CD4-positive, alpha-beta T cell (primary cell): ENCODE measurements around the gene SLC31A1. TPM values are rescaled to one million over a fixed set of nuclear protein-coding genes. Genes with fewer than 3 reads are reported as not detected.

ENCODE experiments used
- ATAC-seq: fragments of 200-7000 bp; cut with Tn5 transposase; one replicate; pipeline ENCODE4 v1.10.0; 2022; ENCODE audit warnings: mild to moderate bottlenecking; ENCODE audit not compliant: poor library complexity
- CTCF ChIA-PET: fragments of 350-600 bp; sonication (Branson Sonifier 250); formaldehyde crosslinking; loops from one replicate; lab custom pipeline; 2021; ENCODE audit warnings: antibody characterized with exemption, inconsistent platforms; lab: Charles Lee
- POLR2A ChIA-PET: fragments of 350-600 bp; sonication (Branson Sonifier 250); formaldehyde crosslinking; loops from one replicate; lab custom pipeline; 2021; ENCODE audit warnings: antibody characterized with exemption, inconsistent platforms; lab: Charles Lee
- DNase-seq, 14 experiments: peaks; one replicate each; pipeline ENCODE4 v3.0.0-alpha.2; 2013 to 2020; ENCODE audit warnings: mixed read lengths in 2 of 14
- H3K27ac ChIP-seq, 2 donors: one replicate each; pipeline versions ENCODE4 v1.5.1 to v1.7.0; 2013; ENCODE audit warnings: low read length in 2 of 2, low read depth in 1 of 2, mild to moderate bottlenecking in 1 of 2
- H3K27me3 ChIP-seq, 2 experiments: 1 replicate in 1 of 2; 2 replicates in 1 of 2; pipeline versions ENCODE4 v1.6.1 to v1.7.0; 2013; ENCODE audit warnings: low read length in 2 of 2, control low read depth in 1 of 2, mild to moderate bottlenecking in 1 of 2, moderate library complexity in 1 of 2; ENCODE audit not compliant: insufficient read depth in 2 of 2, control insufficient read depth in 1 of 2
- H3K36me3 ChIP-seq: one replicate; pipeline ENCODE4 v1.6.1; 2013; ENCODE audit warnings: low read length, control low read depth; ENCODE audit not compliant: insufficient read depth
- H3K4me1 ChIP-seq: one replicate; pipeline ENCODE4 v1.6.1; 2013; ENCODE audit warnings: low read length, control low read depth; ENCODE audit not compliant: insufficient read depth
- H3K4me3 ChIP-seq: one replicate; pipeline ENCODE4 v1.5.1; 2013; ENCODE audit warnings: mild to moderate bottlenecking, low read length, moderate library complexity
- H3K9me3 ChIP-seq, 2 experiments: 1 replicate in 1 of 2; 2 replicates in 1 of 2; pipeline versions ENCODE4 v1.6.1 to v1.7.0; 2013; ENCODE audit warnings: low read length in 2 of 2, mild to moderate bottlenecking in 2 of 2, control low read depth in 1 of 2, moderate library complexity in 1 of 2; ENCODE audit not compliant: control insufficient read depth in 1 of 2, insufficient read depth in 1 of 2
- H3K27ac Mint-ChIP-seq: one replicate; pipeline ENCODE4 v1.8.0; 2020; ENCODE audit warnings: mixed read lengths
- H3K27me3 Mint-ChIP-seq: one replicate; pipeline ENCODE4 v1.8.0; 2021; ENCODE audit warnings: mixed read lengths
- H3K36me3 Mint-ChIP-seq: one replicate; pipeline ENCODE4 v1.8.0; 2021; ENCODE audit warnings: low read depth, mixed read lengths
- H3K4me1 Mint-ChIP-seq: one replicate; pipeline ENCODE4 v1.8.0; 2021; ENCODE audit warnings: low read depth, mixed read lengths
- H3K4me3 Mint-ChIP-seq: one replicate; pipeline ENCODE4 v1.8.0; 2020; ENCODE audit warnings: mild to moderate bottlenecking, mixed read lengths
- H3K9me3 Mint-ChIP-seq: one replicate; pipeline ENCODE4 v1.8.0; 2020; ENCODE audit warnings: mixed read lengths
- CTCF ChIP-seq: fragments of 200-600 bp; IDR thresholded peaks from one replicate; pipeline ENCODE4 v1.8.0; 2022; ENCODE audit warnings: antibody characterized with exemption, mild to moderate bottlenecking
- intact Hi-C, 2 experiments: fragments of 100-400 bp; cut with DNase I in 1 of 2; cut with micrococcal nuclease in 1 of 2; formaldehyde crosslinking; loops; one replicate each; pipeline versions ENCODE4 v1.15.1 to v1.9.0; 2023 to 2025; cut with DNase I, micrococcal nuclease
- polyA plus RNA-seq, 2 donors: library from polyadenylated mRNA; unstranded; fragments of 120-200 nt; gene quantifications; one replicate each; pipeline ENCODE4 v1.2.1, GENCODE V29; 2013
- total RNA-seq, 174 experiments: library from RNA in 2 of 174; stranded (reverse) in 2 of 174; gene quantifications; one replicate each; pipeline ENCODE4 v1.2.3 and lab custom pipeline; 2021 to 2026

SLC31A1 gene
- total RNA-seq (10 to 100 TPM; 12.1 to 12.3 TPM), total RNA-seq (lab: John Stamatoyannopoulos, UW) (3.0 to 59.7 (median 8.5) reads per million in 172 experiments)
- polyA plus RNA-seq (2013, experiment 1 of 2), result 5.3 TPM
- 4.4 TPM for polyA plus RNA-seq (2013, experiment 2 of 2)

DNA sequence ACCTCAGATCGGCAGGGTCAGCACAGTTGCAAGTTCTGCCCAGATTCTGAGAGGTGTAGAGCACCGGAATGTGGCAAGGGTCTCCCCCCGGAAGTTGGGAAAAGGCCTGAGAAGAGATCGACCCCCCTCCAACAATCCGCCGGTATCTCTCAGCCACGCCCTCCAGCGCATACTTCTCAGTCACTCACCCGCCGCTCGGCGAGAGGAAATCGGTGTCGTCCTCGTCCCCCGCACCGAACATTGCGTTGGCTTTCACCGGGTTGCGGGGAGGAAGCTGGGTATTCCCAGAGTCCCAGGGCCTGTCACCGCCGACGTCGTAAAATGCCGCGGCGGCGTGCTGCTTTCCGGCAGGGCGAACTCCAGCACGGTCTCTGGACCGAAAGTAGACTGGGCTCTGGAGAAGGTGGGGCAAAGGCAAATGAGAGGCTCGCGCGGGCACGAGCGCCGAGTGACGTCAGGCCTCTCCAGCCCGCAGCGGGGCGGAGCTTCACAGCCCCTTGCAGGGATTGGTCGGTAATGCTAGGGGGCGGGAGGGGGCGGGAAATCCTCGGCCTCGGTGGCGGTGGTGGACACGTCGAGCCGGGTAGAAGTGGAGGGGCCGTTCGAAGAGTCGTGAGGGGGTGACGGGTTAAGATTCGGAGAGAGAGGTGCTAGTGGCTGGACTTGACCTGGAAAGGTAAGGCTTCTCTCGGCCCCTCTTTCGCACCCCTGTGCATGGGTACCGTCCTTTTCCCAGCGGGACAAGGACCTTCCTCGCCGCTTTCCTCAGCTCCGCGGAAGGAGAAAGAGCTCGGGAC is at the start of gene SLC31A1, which contains the start of gene FKBP15:
SLC31A1 (plus strand) TSS at position 542 of the 797 bp plus-strand sequence. CDS start 34,605 bp downstream, outside the sequence.
FKBP15 (minus strand) TSS at position 275 of the 797 bp plus-strand sequence; CDS start at position 241, 34 bp downstream.
- intact Hi-C loops, result loop anchor here (2.0 to 10.0 kb wide), 8 partner anchors 54 to 1739 kb away; partner anchors contain the start of genes C9orf43 (in 1 of the 2), CDC26 (in 1 of the 2), DNAJC25 (in 1 of the 2) and ECPAS (in 1 of the 2)
- Mint-ChIP-seq H3K27me3 (no peaks in the 10 kb centered on the region), H3K27ac (peak within 1 kb of the TSS; percentile 88), H3K36me3 (peaks cover 15% of the 10 kb centered on the region), H3K4me3 (peak within 1 kb of the TSS; percentile 99), H3K9me3 (no peaks in the 10 kb centered on the region), H3K4me1 (peaks cover 59% of the 10 kb centered on the region)
- Histone ChIP-seq H3K9me3 (no peaks in the 10 kb centered on the region), H3K27me3 (no peaks in the 10 kb centered on the region), H3K4me1 (peaks cover 23% of the 10 kb centered on the region), H3K4me3 (peak within 1 kb of the TSS; percentile 90), H3K36me3 (no peaks in the 10 kb centered on the region), H3K27ac (peak within 1 kb of the TSS; percentile 82 to 84)
- ChIA-PET CTCF (interaction anchor here (0.6 to 2.1 kb wide), 4 partner anchors 8 to 70 kb away, joined by 3 to 10 read pairs (median 3); partner anchors contain the start of genes CDC26, PRPF4 and SLC31A2), POLR2A (interaction anchor here (0.8 to 2.5 kb wide), 9 partner anchors 10 to 358 kb away, joined by 3 to 21 read pairs (median 5); partner anchors contain the start of genes ALAD, C9orf43, CDC26 and HDHD3)
- peak; percentile 98 for ATAC-seq
- no peak for TF ChIP-seq CTCF
- peak; percentile 90 to 99 (median 94) for DNase-seq

DNA sequence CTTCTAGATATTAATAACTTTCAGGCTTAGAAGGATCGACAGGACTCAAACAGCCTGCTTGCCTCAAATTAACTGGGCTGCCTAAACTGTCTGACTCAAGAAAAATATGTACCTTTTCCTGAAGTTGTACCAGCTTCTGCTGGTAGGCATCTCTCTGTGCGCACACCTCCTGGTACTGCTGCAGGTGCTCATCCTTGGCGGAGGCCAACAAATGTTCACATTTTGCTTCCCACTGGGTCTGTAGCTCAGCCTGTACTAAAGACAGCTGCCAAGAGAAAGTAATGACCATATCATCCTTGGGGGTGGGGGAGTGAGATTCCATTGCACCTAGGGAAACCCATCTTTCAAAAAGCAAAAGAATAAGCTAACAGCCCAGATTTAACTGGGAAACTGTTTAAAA is 48.0 kb upstream of the SLC31A1 start:
- no peak overlapping the region for H3K27ac Mint-ChIP-seq
- H3K27me3 Mint-ChIP-seq, result no peaks in the 10 kb centered on the region
- peaks cover 85% of the 10 kb centered on the region for H3K36me3 ChIP-seq
- H3K4me3 ChIP-seq, result no peak overlapping the region
- intact Hi-C loops, result no loop called here
- H3K4me1 ChIP-seq, result no peaks in the 10 kb centered on the region
- no peaks in the 10 kb centered on the region for H3K27me3 ChIP-seq
- TF ChIP-seq CTCF, result no peak
- H3K4me1 Mint-ChIP-seq, result no peaks in the 10 kb centered on the region
- POLR2A ChIA-PET, result interaction anchor here (0.9 kb wide), 1 partner anchor 11 kb away, joined by 4 read pairs; no protein-coding TSS in a partner anchor
- no peak overlapping the region for H3K4me3 Mint-ChIP-seq
- no peak overlapping the region for H3K27ac ChIP-seq
- ATAC-seq (no peak), DNase-seq (no peak)
- peaks cover 98% of the 10 kb centered on the region for H3K36me3 Mint-ChIP-seq
- H3K9me3 Mint-ChIP-seq, result no peaks in the 10 kb centered on the region
- no peaks in the 10 kb centered on the region for H3K9me3 ChIP-seq
- CTCF ChIA-PET, result no interaction called here

- no peak for TF ChIP-seq CTCF
- CTCF ChIA-PET, result no interaction called here
Measured at GRCh38 chr9:113176803-113177202, 44.5 kb upstream of the SLC31A1 start.

More at GRCh38 chr9:113176803-113177202, 44.5 kb upstream of the SLC31A1 start:
- H3K27me3 Mint-ChIP-seq, result no peaks in the 10 kb centered on the region
- Histone ChIP-seq H3K36me3 (peaks cover 80% of the 10 kb centered on the region), H3K27ac (no peak overlapping the region), H3K4me3 (no peak overlapping the region), H3K4me1 (no peaks in the 10 kb centered on the region), H3K27me3 (no peaks in the 10 kb centered on the region), H3K9me3 (no peaks in the 10 kb centered on the region)
- no peaks in the 10 kb centered on the region for H3K4me1 Mint-ChIP-seq
- H3K27ac Mint-ChIP-seq, result no peak overlapping the region
- intact Hi-C loops, result no loop called here
- H3K36me3 Mint-ChIP-seq, result peaks cover 95% of the 10 kb centered on the region
- POLR2A ChIA-PET, result no interaction called here
- no peak overlapping the region for H3K4me3 Mint-ChIP-seq
- no peak for DNase-seq
- ATAC-seq, result no peak
- H3K9me3 Mint-ChIP-seq, result no peaks in the 10 kb centered on the region
